Globus pallidus (tissue), 1 donor: Measurements from ENCODE around the gene MBL2.

Experiments
- DNase-seq: peaks from one replicate; pipeline ENCODE4 v3.0.0-alpha.2; 2015; ENCODE audit warnings: low spot score

Gene MBL2

DNA sequence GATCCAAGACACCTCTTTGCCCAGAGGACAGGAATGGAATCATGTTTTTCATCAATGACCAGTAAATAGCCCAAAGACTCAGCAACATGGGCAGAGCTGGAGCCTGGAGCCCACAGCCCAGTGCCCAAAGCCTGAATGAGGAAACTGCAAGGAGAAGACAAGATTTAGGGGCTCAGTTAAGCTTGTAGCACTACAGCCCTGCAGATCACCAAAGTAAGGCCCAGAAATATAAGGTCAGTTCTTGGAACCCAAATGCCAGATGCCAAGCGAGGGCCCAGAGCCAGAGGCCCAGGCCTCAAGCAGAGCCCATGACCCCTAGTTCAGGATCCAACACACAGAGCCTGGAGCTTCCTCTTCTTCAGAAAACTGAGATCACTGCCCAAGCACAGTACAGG lies 32.4 kb downstream of the MBL2 start:
- DNase-seq, result no peak

DNA sequence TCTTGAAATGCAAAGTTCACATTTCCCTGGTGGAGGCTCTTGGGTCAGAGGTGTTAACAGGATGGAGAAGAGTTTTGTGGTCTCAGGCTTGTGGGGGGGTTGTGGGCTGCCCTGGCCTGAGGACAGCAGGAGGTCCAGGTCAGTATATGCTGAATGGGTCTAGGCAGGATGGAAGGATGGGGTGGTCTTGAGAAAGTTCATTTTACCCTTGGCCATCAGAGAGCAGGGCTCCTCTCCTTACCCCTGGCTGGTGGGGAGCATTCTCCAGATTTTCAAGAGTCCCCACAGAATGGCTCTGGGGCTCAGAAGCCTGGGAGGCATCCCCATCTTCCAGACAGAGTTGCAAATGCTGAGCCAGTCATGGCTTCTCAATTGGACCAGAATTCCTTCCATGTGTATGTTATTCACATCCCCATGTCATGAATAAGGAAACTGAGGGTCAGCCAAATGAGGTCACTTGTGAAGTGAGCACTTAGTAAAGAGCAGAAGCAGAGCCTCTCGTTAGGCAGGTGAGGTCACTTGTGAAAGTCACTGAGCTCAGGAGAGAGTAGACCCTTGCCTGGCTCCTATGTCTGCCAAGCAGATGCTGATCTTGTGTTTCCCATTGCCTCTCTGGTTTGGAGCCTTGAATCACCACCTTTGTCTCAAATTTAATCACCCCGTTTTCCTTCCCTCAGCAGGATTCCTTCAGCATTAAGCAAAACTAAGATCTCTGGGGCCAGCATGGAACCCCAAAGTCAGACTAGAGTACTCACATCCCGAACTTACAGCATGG lies 33.0 kb downstream of the MBL2 start:
- DNase-seq, result no peak

DNA sequence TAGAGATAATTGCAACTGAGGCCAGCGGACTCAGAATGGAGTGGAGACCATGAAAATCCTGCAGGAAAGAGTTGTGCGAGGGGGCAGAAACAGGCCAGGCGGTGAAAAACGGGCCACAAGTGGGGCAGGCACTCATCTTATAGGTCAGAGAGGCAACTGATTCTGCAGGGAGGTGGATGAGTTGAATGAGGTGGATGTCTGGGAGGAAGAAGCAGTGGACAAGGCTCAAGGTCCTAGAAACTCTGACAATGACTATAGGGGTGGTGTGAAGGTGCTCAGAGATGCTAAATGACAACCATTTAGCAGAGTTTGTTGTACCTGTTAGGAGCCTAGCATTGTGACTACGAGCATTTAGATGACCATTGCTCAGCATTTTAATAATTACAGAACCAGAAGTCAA lies 33.6 kb downstream of the MBL2 start:
- no peak for DNase-seq

DNA sequence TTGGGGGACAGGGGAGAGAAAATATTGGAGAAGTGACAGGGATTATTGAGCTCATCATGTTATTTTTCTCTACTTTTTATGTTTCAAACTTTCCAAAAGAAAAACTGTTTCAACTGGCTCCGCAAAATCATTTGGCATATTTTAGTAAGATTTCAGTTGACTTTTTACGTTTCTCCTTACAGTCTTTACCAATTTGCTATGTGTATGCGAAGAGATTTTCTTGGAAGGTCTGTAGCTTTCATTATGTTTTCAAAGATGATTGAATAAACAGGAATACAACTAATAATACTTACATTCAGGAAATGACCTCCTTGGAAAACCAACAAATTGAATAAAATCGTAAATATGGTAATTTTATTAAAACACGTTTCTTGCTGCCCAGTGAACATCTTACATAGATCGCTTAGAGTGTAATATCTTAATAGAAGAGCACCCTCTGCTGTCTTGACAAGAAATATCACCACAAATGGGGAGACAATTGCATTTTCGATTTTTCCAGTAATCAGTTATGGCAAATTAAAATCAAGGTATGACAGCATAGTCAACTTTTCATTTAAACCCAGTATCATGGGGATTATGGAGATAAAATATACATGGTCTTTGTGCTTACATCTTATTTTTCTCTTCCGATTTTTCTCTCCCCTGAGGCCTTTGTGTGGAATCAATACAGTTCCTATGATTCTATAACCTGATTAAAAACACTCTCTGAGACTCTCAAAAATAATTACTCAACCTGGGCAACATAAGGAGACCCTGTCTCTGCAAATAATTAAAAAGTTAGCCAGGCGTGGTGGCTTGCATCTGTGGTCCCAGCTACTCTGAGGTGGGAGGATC lies 43.1 kb downstream of the MBL2 start:
- peak; percentile 51 for DNase-seq

DNA sequence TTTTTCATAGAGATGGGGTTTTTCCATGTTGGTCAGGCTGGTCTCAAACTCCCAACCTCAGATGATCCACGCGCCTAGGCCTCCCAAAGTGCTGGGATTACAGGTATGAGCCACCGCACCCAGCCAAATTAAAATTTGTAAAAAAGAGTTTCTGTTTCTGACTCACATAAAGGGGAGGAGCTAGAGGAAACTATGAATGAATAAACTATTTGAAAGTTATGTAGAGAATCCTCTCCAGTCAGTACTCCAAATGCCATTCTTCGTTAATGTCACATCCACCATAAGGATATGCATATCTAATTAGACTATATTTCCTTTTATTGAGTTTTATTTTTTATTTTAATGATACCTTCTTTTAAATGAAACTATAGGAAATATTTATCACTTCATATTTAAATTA lies 52.6 kb downstream of the MBL2 start:
- no peak for DNase-seq
